Measurements from ENCODE around the gene RIMS4. TPM values are rescaled to one million over a fixed set of nuclear protein-coding genes. Genes with fewer than 3 reads are reported as not detected.

RIMS4 gene
- polyA plus RNA-seq, 1 donor from 2014 or later: not detected

GRCh38 chr20:44811150-44811685 is 872 bp upstream of the RIMS4 start:
- Mint-ChIP-seq H3K27ac (peak overlapping the region in 1 of 3 donors; percentile 16), H3K9me3 (peaks cover 0 to 4% (median 0%) of the 10 kb centered on the region in 3 donors), H3K4me3 (peak overlapping the region in 3 of 4 donors; percentile 19 to 59 (median 35)), H3K36me3 (peaks cover 2% of the 10 kb centered on the region), H3K27me3 (peaks cover 56% of the 10 kb centered on the region), H3K4me1 (peaks cover 0 to 4% (median 3%) of the 10 kb centered on the region in 3 donors)

- H3K4me1 Mint-ChIP-seq: peaks cover 0 to 4% (median 3%) of the 10 kb centered on the region in 3 donors
- H3K27ac Mint-ChIP-seq: no peak overlapping the region
- H3K36me3 Mint-ChIP-seq: peaks cover 2% of the 10 kb centered on the region
- H3K9me3 Mint-ChIP-seq: peaks cover 0 to 4% (median 0%) of the 10 kb centered on the region in 3 donors
- H3K27me3 Mint-ChIP-seq: peaks cover 57% of the 10 kb centered on the region
- H3K4me3 Mint-ChIP-seq: peak overlapping the region in 1 of 4 donors; percentile 60
Measured at GRCh38 chr20:44810061-44810390, 320 bp downstream of the RIMS4 start.

GRCh38 chr20:44809380-44810060 is 826 bp downstream of the RIMS4 start:
- H3K9me3 Mint-ChIP-seq: peaks cover 0 to 4% (median 0%) of the 10 kb centered on the region in 3 donors
- peak overlapping the region in 3 of 4 donors; percentile 21 to 78 (median 76) for H3K4me3 Mint-ChIP-seq
- H3K27me3 Mint-ChIP-seq: peaks cover 59% of the 10 kb centered on the region
- H3K4me1 Mint-ChIP-seq: peaks cover 0 to 4% (median 3%) of the 10 kb centered on the region in 3 donors
- H3K27ac Mint-ChIP-seq: no peak overlapping the region
- peaks cover 2% of the 10 kb centered on the region for H3K36me3 Mint-ChIP-seq

GRCh38 chr20:44807684-44808056 is 2.7 kb downstream of the RIMS4 start:
- H3K4me3 Mint-ChIP-seq: no peak overlapping the region
- peaks cover 0 to 4% (median under 1%) of the 10 kb centered on the region in 3 donors for H3K4me1 Mint-ChIP-seq
- H3K36me3 Mint-ChIP-seq: no peaks in the 10 kb centered on the region
- no peaks in the 10 kb centered on the region for H3K9me3 Mint-ChIP-seq
- no peak overlapping the region for H3K27ac Mint-ChIP-seq
- peaks cover 56% of the 10 kb centered on the region for H3K27me3 Mint-ChIP-seq

GRCh38 chr20:44807051-44807683 is 3.2 kb downstream of the RIMS4 start:
- Mint-ChIP-seq H3K4me3 (no peak overlapping the region), H3K9me3 (no peaks in the 10 kb centered on the region), H3K27ac (no peak overlapping the region), H3K27me3 (peaks cover 53% of the 10 kb centered on the region), H3K36me3 (no peaks in the 10 kb centered on the region), H3K4me1 (peaks cover 0 to 4% (median 0%) of the 10 kb centered on the region in 3 donors)

GRCh38 chr20:44805979-44806620 is 4.2 kb downstream of the RIMS4 start:
- peaks cover 42% of the 10 kb centered on the region for H3K27me3 Mint-ChIP-seq
- no peak overlapping the region for H3K27ac Mint-ChIP-seq
- no peaks in the 10 kb centered on the region for H3K36me3 Mint-ChIP-seq
- H3K9me3 Mint-ChIP-seq: no peaks in the 10 kb centered on the region
- no peak overlapping the region for H3K4me3 Mint-ChIP-seq
- peaks cover 0 to 2% (median 0%) of the 10 kb centered on the region in 3 donors for H3K4me1 Mint-ChIP-seq

GRCh38 chr20:44805335-44805978 is 4.9 kb downstream of the RIMS4 start:
- H3K27me3 Mint-ChIP-seq: peaks cover 38% of the 10 kb centered on the region
- no peak overlapping the region for H3K4me3 Mint-ChIP-seq
- no peaks in the 10 kb centered on the region for H3K4me1 Mint-ChIP-seq
- no peak overlapping the region for H3K27ac Mint-ChIP-seq
- H3K9me3 Mint-ChIP-seq: no peaks in the 10 kb centered on the region
- H3K36me3 Mint-ChIP-seq: no peaks in the 10 kb centered on the region

- H3K9me3 Mint-ChIP-seq: no peaks in the 10 kb centered on the region
- H3K27me3 Mint-ChIP-seq: peaks cover 24% of the 10 kb centered on the region
- no peak overlapping the region for H3K4me3 Mint-ChIP-seq
- no peaks in the 10 kb centered on the region for H3K4me1 Mint-ChIP-seq
- no peak overlapping the region for H3K27ac Mint-ChIP-seq
- no peaks in the 10 kb centered on the region for H3K36me3 Mint-ChIP-seq
Measured at GRCh38 chr20:44803383-44803941, 6.9 kb downstream of the RIMS4 start.

GRCh38 chr20:44802702-44803101 is 7.6 kb downstream of the RIMS4 start:
- Mint-ChIP-seq H3K4me1 (no peaks in the 10 kb centered on the region), H3K36me3 (no peaks in the 10 kb centered on the region), H3K27ac (peak overlapping the region in 1 of 3 donors; percentile 25), H3K9me3 (no peaks in the 10 kb centered on the region), H3K4me3 (no peak overlapping the region), H3K27me3 (peaks cover 17% of the 10 kb centered on the region)

GRCh38 chr20:44800391-44801046 is 9.8 kb downstream of the RIMS4 start:
- H3K27ac Mint-ChIP-seq: no peak overlapping the region
- H3K4me1 Mint-ChIP-seq: no peaks in the 10 kb centered on the region
- no peak overlapping the region for H3K4me3 Mint-ChIP-seq

GRCh38 chr20:44799691-44800090 is 10.7 kb downstream of the RIMS4 start:
- peaks cover 2% of the 10 kb centered on the region for H3K36me3 Mint-ChIP-seq
- H3K9me3 Mint-ChIP-seq: no peaks in the 10 kb centered on the region
- no peak overlapping the region for H3K27ac Mint-ChIP-seq
- H3K4me1 Mint-ChIP-seq: no peaks in the 10 kb centered on the region
- no peak overlapping the region for H3K4me3 Mint-ChIP-seq
- peaks cover 4% of the 10 kb centered on the region for H3K27me3 Mint-ChIP-seq

More at GRCh38 chr20:44800391-44801046, 9.8 kb downstream of the RIMS4 start:
- Mint-ChIP-seq H3K9me3 (no peaks in the 10 kb centered on the region), H3K36me3 (peaks cover 2% of the 10 kb centered on the region), H3K27me3 (peaks cover 3% of the 10 kb centered on the region)

- Mint-ChIP-seq H3K27ac (no peak overlapping the region), H3K4me3 (no peak overlapping the region), H3K27me3 (peaks cover 1% of the 10 kb centered on the region), H3K36me3 (peaks cover 2% of the 10 kb centered on the region), H3K4me1 (no peaks in the 10 kb centered on the region), H3K9me3 (no peaks in the 10 kb centered on the region)
Measured at GRCh38 chr20:44796758-44797457, 13.4 kb downstream of the RIMS4 start.

- no peak overlapping the region for H3K27ac Mint-ChIP-seq
- H3K4me3 Mint-ChIP-seq: no peak overlapping the region
- H3K9me3 Mint-ChIP-seq: no peaks in the 10 kb centered on the region
- H3K4me1 Mint-ChIP-seq: no peaks in the 10 kb centered on the region
- peaks cover 1% of the 10 kb centered on the region for H3K27me3 Mint-ChIP-seq
- peaks cover 2% of the 10 kb centered on the region for H3K36me3 Mint-ChIP-seq
Measured at GRCh38 chr20:44796311-44796710, 14.0 kb downstream of the RIMS4 start.

GRCh38 chr20:44795836-44796235 is 14.5 kb downstream of the RIMS4 start:
- peaks cover 2% of the 10 kb centered on the region for H3K36me3 Mint-ChIP-seq
- no peak overlapping the region for H3K27ac Mint-ChIP-seq
- no peaks in the 10 kb centered on the region for H3K4me1 Mint-ChIP-seq
- H3K9me3 Mint-ChIP-seq: no peaks in the 10 kb centered on the region
- no peak overlapping the region for H3K4me3 Mint-ChIP-seq
- peaks cover 1% of the 10 kb centered on the region for H3K27me3 Mint-ChIP-seq
